ENCODE results near the gene SSX5. TPM values are rescaled to one million over a fixed set of nuclear protein-coding genes. Genes with fewer than 3 reads are reported as not detected.

SSX5 gene
- total and polyA plus RNA-seq, 10 of the 15 experiments (the other 5 are each of a cell fraction or from before 2014, with no cell fraction given) = 0.05 TPM; not detected in 9

GRCh38 chrX:48165241-48165640 is 31.4 kb downstream of the SSX5 start:
- FAIRE-seq = no peak

DNA sequence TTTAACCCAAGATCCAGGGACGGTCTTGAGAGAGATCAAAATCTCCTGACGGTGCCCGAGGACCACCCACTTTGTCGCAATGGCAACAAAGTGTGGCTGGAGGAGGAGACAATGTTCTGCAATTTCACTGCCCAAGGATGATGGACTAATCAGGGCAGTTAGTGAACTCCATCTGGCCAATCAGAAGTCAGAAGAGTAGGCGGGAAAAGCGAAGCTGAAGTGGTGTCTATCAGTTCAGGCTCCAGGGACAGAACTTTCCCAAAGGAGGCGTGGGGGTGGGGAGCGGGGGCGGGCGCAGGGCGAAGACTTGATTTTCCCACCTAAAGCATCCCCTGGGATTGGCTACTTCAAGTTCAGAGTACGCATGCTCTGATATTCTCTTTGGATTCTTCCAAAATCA is 40.6 kb downstream of the SSX5 start:
- H3K4me2 ChIP-seq (ENCODE audit: control insufficient read depth, insufficient read depth) = no peak overlapping the region
- intact Hi-C loops (cut with micrococcal nuclease; ENCODE audit: unreplicated experiment) = no loop called here
- CTCF ChIA-PET = no interaction called here
- no peaks in the 10 kb centered on the region for H4K20me1 ChIP-seq (ENCODE audit: control insufficient read depth, insufficient read depth)
- DNase-seq (ENCODE audit: low read depth, low spot score) (no peak), ATAC-seq (no peak), FAIRE-seq (no peak)
- H3K79me2 ChIP-seq (ENCODE audit: control insufficient read depth, insufficient read depth, low read length) = no peaks in the 10 kb centered on the region
- RAD21 ChIA-PET (ENCODE audit: unreplicated experiment) = no interaction called here
- no peak overlapping the region for H3K27ac ChIP-seq (ENCODE audit: control insufficient read depth, insufficient read depth)
- no peak overlapping the region for H3K4me3 ChIP-seq
- in situ Hi-C loops (cut with MboI) = loop anchor here (5.0 kb wide), 1 partner anchor 34 kb away; no protein-coding TSS in a partner anchor
- 62% methylated on average over 12 of the region's 12 CpGs for WGBS (ENCODE audit: insufficient coverage, insufficient replicate concordance, low lambda C conversion rate, missing lambda C conversion rate)
- no peaks in the 10 kb centered on the region for H3K4me1 ChIP-seq (ENCODE audit: control insufficient read depth, insufficient read depth, low read length)
- H3K27me3 ChIP-seq (replicated peaks in 1 of 2; ENCODE audit: control insufficient read depth in 2 of 2, insufficient read depth in 2 of 2, low read length in 1 of 2) = no peaks in the 10 kb centered on the region
- H3K9me3 ChIP-seq (replicated peaks; ENCODE audit: control insufficient read depth, insufficient read depth, low read length) = no peaks in the 10 kb centered on the region
- H3K36me3 ChIP-seq (ENCODE audit: control insufficient read depth in 2 of 2, insufficient read depth in 2 of 2, low read length in 1 of 2) = no peaks in the 10 kb centered on the region
- no peak overlapping the region for H2AFZ ChIP-seq (ENCODE audit: control insufficient read depth, low read depth, low read length)
- no TSS peak for BruUV-seq (replicated peaks)
- SMC1A ChIA-PET (ENCODE audit: uncharacterized antibody, unreplicated experiment) = no interaction called here
- POLR2A ChIA-PET = no interaction called here
- H3K9ac ChIP-seq (ENCODE audit: control insufficient read depth, insufficient read depth, low read length) = no peak overlapping the region
- TF ChIP-seq RUNX3 (IDR thresholded peaks at IDR 0.05; ENCODE audit: low read length) (no peak), JUNB (IDR thresholded peaks at IDR 0.05) (no peak), SPI1 (IDR thresholded peaks at IDR 0.05; ENCODE audit: borderline replicate concordance, insufficient read depth, low read depth, low read length) (no peak), ZNF24 (IDR thresholded peaks at IDR 0.05) (no peak), JUND (IDR thresholded peaks at IDR 0.05; ENCODE audit: low read depth, low read length) (no peak), NFYB (IDR thresholded peaks at IDR 0.05; ENCODE audit: insufficient read depth, low read depth, low read length) (no peak), CHD2 (IDR thresholded peaks at IDR 0.05; ENCODE audit: borderline replicate concordance, low read depth, low read length) (no peak), CEBPB (IDR thresholded peaks at IDR 0.05; ENCODE audit: borderline replicate concordance in 1 of 2, low read depth in 2 of 2, low read length in 2 of 2) (no peak), SMAD5 (IDR thresholded peaks at IDR 0.05; ENCODE audit: low read depth) (no peak)
- TF ChIP-seq, protein P1, sequence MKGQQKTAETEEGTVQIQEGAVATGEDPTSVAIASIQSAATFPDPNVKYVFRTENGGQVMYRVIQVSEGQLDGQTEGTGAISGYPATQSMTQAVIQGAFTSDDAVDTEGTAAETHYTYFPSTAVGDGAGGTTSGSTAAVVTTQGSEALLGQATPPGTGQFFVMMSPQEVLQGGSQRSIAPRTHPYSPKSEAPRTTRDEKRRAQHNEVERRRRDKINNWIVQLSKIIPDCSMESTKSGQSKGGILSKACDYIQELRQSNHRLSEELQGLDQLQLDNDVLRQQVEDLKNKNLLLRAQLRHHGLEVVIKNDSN (IDR thresholded peaks at IDR 0.05; ENCODE audit: borderline replicate concordance, extremely low read length, insufficient read depth, low read depth, low read length) = no peak

More at GRCh38 chrX:48165241-48165640, 31.4 kb downstream of the SSX5 start:
- ATAC-seq = no peak
- intact Hi-C loops (cut with micrococcal nuclease; ENCODE audit: unreplicated experiment) = no loop called here
- ChIA-PET POLR2A (no interaction called here), CTCF (no interaction called here), RAD21 (ENCODE audit: unreplicated experiment) (no interaction called here), SMC1A (ENCODE audit: uncharacterized antibody, unreplicated experiment) (no interaction called here)
- Histone ChIP-seq H4K20me1 (ENCODE audit: control insufficient read depth, insufficient read depth) (no peaks in the 10 kb centered on the region), H3K27ac (ENCODE audit: control insufficient read depth, insufficient read depth) (no peak overlapping the region), H3K4me2 (ENCODE audit: control insufficient read depth, insufficient read depth) (no peak overlapping the region), H3K36me3 (ENCODE audit: control insufficient read depth in 2 of 2, insufficient read depth in 2 of 2, low read length in 1 of 2) (no peaks in the 10 kb centered on the region), H3K27me3 (replicated peaks in 1 of 2; ENCODE audit: control insufficient read depth in 2 of 2, insufficient read depth in 2 of 2, low read length in 1 of 2) (no peaks in the 10 kb centered on the region), H3K4me3 (no peak overlapping the region), H3K4me1 (ENCODE audit: control insufficient read depth, insufficient read depth, low read length) (no peaks in the 10 kb centered on the region), H2AFZ (ENCODE audit: control insufficient read depth, low read depth, low read length) (no peak overlapping the region), H3K9ac (ENCODE audit: control insufficient read depth, insufficient read depth, low read length) (no peak overlapping the region), H3K79me2 (ENCODE audit: control insufficient read depth, insufficient read depth, low read length) (no peaks in the 10 kb centered on the region), H3K9me3 (replicated peaks; ENCODE audit: control insufficient read depth, insufficient read depth, low read length) (no peaks in the 10 kb centered on the region)
- in situ Hi-C loops (cut with MboI) = no loop called here
- TF ChIP-seq GABPA (IDR thresholded peaks at IDR 0.05; ENCODE audit: low read depth) (no peak), NFIC (IDR thresholded peaks at IDR 0.05; ENCODE audit: low read depth, low read length) (no peak)
- TF ChIP-seq, protein P2, sequence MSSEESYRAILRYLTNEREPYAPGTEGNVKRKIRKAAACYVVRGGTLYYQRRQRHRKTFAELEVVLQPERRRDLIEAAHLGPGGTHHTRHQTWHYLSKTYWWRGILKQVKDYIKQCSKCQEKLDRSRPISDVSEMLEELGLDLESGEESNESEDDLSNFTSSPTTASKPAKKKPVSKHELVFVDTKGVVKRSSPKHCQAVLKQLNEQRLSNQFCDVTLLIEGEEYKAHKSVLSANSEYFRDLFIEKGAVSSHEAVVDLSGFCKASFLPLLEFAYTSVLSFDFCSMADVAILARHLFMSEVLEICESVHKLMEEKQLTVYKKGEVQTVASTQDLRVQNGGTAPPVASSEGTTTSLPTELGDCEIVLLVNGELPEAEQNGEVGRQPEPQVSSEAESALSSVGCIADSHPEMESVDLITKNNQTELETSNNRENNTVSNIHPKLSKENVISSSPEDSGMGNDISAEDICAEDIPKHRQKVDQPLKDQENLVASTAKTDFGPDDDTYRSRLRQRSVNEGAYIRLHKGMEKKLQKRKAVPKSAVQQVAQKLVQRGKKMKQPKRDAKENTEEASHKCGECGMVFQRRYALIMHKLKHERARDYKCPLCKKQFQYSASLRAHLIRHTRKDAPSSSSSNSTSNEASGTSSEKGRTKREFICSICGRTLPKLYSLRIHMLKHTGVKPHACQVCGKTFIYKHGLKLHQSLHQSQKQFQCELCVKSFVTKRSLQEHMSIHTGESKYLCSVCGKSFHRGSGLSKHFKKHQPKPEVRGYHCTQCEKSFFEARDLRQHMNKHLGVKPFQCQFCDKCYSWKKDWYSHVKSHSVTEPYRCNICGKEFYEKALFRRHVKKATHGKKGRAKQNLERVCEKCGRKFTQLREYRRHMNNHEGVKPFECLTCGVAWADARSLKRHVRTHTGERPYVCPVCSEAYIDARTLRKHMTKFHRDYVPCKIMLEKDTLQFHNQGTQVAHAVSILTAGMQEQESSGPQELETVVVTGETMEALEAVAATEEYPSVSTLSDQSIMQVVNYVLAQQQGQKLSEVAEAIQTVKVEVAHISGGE (CRISPR knock-in tag; IDR thresholded peaks at IDR 0.05) = no peak
- BruUV-seq (replicated peaks) = no TSS peak
- 29% methylated on average over 12 of the region's 12 CpGs for WGBS (ENCODE audit: insufficient coverage, insufficient replicate concordance, low lambda C conversion rate, missing lambda C conversion rate)
- DNase-seq (ENCODE audit: low read depth, low spot score) = no peak

All from GM12878 (cell line).